Cardiac fibroblast (primary cell): ENCODE data around the gene SNAPIN.

Experiments used
- DNase-seq, 2 donors: peaks; one replicate each; pipeline versions ENCODE4 v3.0.0 to v3.0.0-alpha.2; 2010; ENCODE audit warnings: low read depth in 2 of 2
- H3K4me3 ChIP-seq, 2 donors: replicated peaks in 1 of 2; 1 replicate in 1 of 2; 2 replicates in 1 of 2; pipeline ENCODE4 v1.5.1; 2011; ENCODE audit warnings: low read depth in 2 of 2, low read length in 2 of 2, mild to moderate bottlenecking in 2 of 2, moderate library complexity in 1 of 2
- CTCF ChIP-seq: IDR thresholded peaks from one replicate; pipeline ENCODE4 v1.5.1; 2011; ENCODE audit warnings: low read depth, mild to moderate bottlenecking, low read length, inconsistent platforms

SNAPIN gene, protein sequence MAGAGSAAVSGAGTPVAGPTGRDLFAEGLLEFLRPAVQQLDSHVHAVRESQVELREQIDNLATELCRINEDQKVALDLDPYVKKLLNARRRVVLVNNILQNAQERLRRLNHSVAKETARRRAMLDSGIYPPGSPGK

DNA sequence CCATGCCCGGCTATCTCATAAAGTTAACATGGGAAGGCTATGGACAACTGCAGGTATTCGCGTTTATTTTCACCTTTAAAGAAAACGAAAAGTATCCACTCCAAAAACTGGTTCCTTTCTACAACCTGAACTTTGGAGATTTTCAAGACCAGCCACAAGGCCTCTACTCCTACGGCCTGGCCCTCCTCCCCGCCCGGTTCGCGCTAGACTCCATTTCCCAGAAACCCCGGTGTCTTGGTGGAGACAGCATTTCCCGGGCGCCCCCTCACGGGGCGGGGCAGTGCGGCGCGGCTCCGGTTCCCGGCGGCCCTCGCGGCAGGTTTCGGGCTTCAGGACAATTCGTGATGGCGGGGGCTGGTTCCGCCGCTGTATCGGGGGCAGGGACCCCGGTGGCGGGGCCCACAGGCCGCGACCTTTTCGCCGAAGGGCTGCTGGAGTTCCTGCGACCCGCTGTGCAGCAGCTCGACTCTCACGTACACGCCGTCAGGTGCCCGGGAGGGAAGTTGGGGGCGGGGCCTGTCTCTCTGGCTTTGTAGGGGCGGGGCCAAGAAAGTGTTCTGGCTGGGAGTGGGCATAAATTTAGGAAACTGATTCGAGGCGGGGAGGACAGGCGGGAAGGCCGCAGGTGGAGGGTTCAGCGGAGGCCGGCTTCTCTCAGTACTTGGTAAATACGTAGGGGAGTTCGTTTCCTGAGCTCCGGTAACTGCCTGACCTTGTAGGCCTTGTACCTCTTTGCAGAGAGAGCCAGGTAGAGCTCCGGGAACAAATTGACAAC lies at the start of gene SNAPIN:
Gene SNAPIN, plus strand, starts transcription at position 304 of the 775 bp plus-strand sequence. Its CDS starts 41 bp downstream, at position 345.
- peak; percentile 84 to 91 for DNase-seq
- peak within 1 kb of the TSS; percentile 81 to 91 for H3K4me3 ChIP-seq
- TF ChIP-seq CTCF = no peak

GRCh38 chr1:153608742-153609584 lies 49.5 kb upstream of the SNAPIN start:
- H3K4me3 ChIP-seq = peak overlapping the region; percentile 26 to 77
- DNase-seq = peak; percentile 92 to 95
- no peak for TF ChIP-seq CTCF

- DNase-seq = no peak
- no peak for TF ChIP-seq CTCF
- peak overlapping the region in 1 of 2 donors; percentile 77 for H3K4me3 ChIP-seq
Measured at GRCh38 chr1:153609585-153609907, 49.0 kb upstream of the SNAPIN start.

GRCh38 chr1:153610334-153610733 lies 48.2 kb upstream of the SNAPIN start:
- no peak for TF ChIP-seq CTCF
- H3K4me3 ChIP-seq = peak overlapping the region in 1 of 2 donors; percentile 77
- DNase-seq = peak in 1 of 2 donors; percentile 63

DNA sequence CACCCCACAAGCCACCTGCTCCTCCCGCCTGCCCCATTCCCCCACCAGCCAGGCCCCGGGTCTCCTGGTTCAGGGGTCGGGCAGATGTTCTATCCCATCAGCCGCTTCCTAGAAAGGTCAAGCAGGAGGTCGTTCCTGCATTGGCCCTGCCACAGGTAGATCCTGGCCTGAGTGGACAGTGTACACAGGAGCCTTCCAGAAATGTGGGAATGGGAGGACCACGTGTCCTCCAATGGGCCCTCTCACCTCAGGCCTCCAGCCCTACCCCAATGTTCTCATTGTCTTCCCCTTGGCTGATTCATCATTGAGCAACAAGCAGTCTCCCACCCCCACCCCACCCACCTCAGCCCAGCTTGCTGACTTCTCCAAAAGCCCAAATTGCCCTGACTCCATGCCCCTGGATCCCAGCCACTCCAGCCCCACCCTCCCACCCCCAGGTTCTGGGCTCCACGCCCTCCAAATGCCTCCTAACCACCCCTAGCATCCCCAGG lies 47.6 kb upstream of the SNAPIN start:
- H3K4me3 ChIP-seq = peak overlapping the region; percentile 8 to 77
- DNase-seq = peak in 1 of 2 donors; percentile 77
- TF ChIP-seq CTCF = no peak

- H3K4me3 ChIP-seq = peak overlapping the region; percentile 71 to 77
- DNase-seq = no peak
- no peak for TF ChIP-seq CTCF
Measured at GRCh38 chr1:153611356-153611755, 47.1 kb upstream of the SNAPIN start.
